GM12891 (cell line): Measurements from ENCODE around the gene CMTR1.
A peak's percentile ranks its signal among the peaks of the same experiment; 100 is the strongest.

Source experiments
- DNase-seq: peaks from one replicate; pipeline ENCODE4 v3.0.0; 2011; ENCODE audit warnings: low spot score; ENCODE audit not compliant: insufficient read length
- FAIRE-seq: peaks from 2 replicates; lab custom pipeline; 2011; peaks lifted over from hg19 to GRCh38; lab: Jason Lieb, UNC
- PAX5 ChIP-seq: IDR thresholded peaks from 2 replicates; pipeline ENCODE4 v1.6.1; 2011; ENCODE audit warnings: low read length, moderate library complexity, mild to moderate bottlenecking; ENCODE audit not compliant: insufficient read depth, severe bottlenecking
- POLR2A ChIP-seq: IDR thresholded peaks from 2 replicates; pipeline ENCODE4 v1.6.1; 2011; ENCODE audit warnings: low read depth, low read length, control low read depth
- POLR2AphosphoS5 ChIP-seq: IDR thresholded peaks from 2 replicates; pipeline ENCODE4 v1.6.1; 2011; ENCODE audit warnings: low read depth, low read length, control low read depth
- POU2F2 ChIP-seq: IDR thresholded peaks from 2 replicates; pipeline ENCODE4 v1.6.1; 2011; ENCODE audit warnings: low read depth, mild to moderate bottlenecking, control low read depth, low read length, moderate library complexity
- SPI1 ChIP-seq: IDR thresholded peaks from 2 replicates; pipeline ENCODE4 v1.6.1; 2011; ENCODE audit warnings: low read depth, low read length, control low read depth
- TAF1 ChIP-seq: IDR thresholded peaks from 2 replicates; pipeline ENCODE4 v1.6.1; 2011; ENCODE audit warnings: low read depth, low read length, control low read depth

CMTR1 gene

GRCh38 chr6:37516076-37516919, 83.3 kb downstream of the CMTR1 start:
- DNase-seq: peak; percentile 54
- FAIRE-seq: peak; percentile 85
- no peak for TF ChIP-seq SPI1
- no peak for TF ChIP-seq POLR2A
- no peak for TF ChIP-seq TAF1
- no peak for TF ChIP-seq PAX5
- TF ChIP-seq POU2F2: no peak; the same call in 1 of the 2 replicates
- TF ChIP-seq POLR2AphosphoS5: no peak

- DNase-seq (no peak), FAIRE-seq (no peak)
- TF ChIP-seq POLR2AphosphoS5 (no peak), TAF1 (no peak)
These were observed 83.9 kb downstream of the CMTR1 start for GRCh38 chr6:37516920-37517405.

- FAIRE-seq: no peak
These were observed 84.4 kb downstream of the CMTR1 start for GRCh38 chr6:37517411-37517812.

DNA sequence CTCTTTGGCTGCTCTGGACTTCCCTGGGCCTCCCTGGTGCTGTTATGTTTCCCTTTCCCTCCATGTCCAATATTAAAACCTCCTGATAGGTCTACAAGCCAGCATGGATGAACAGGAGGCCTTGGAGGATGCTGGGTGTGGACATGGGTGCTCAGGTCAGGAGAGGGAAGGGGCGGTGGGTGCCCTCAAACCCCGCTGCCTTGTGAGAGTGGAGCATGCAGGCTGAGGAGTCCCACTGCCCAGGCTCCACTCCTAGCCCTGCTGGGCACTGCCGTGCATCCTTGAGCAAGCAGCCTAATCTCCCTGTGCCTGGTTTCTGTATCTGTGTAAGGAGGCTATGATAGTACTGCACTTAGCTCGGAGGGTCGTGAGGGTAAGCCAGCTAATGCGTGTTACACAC, 85.1 kb downstream of the CMTR1 start:
- FAIRE-seq (no peak), DNase-seq (no peak)
- TF ChIP-seq POLR2A (no peak), POU2F2 (no peak), POLR2AphosphoS5 (no peak), SPI1 (no peak), PAX5 (no peak), TAF1 (no peak)

More at GRCh38 chr6:37517411-37517812, 84.4 kb downstream of the CMTR1 start:
- DNase-seq: no peak
- TF ChIP-seq TAF1: no peak
- TF ChIP-seq PAX5: no peak
- no peak for TF ChIP-seq POLR2A
- no peak for TF ChIP-seq POU2F2
- no peak for TF ChIP-seq POLR2AphosphoS5
- no peak for TF ChIP-seq SPI1

- no peak for DNase-seq
- no peak for FAIRE-seq
- no peak for TF ChIP-seq TAF1
- no peak for TF ChIP-seq POU2F2
These were observed 86.4 kb downstream of the CMTR1 start for GRCh38 chr6:37519461-37519860.

DNA sequence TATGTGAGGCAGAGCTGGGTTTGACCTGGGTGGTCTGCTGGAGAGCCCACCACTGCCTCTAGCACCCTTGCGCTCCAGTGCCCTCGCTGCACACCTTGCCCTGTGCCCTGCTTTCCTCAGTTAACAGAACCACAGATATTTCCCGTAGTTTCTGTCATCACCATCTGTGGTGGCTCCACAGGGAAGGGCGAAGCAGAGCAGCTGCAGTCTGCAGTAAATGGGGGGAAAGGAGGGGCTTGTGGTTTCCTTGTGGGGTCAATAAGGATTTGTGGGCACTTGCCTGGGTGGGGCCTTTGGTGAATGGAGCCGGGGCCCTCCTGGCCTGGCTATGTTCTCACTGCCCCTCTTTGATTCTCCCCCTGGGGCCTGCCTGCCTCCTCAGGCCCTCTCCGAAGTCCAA, 87.9 kb downstream of the CMTR1 start:
- FAIRE-seq (peak; percentile 31), DNase-seq (no peak)
- TF ChIP-seq POLR2A (no peak), POU2F2 (no peak), TAF1 (no peak), SPI1 (no peak), PAX5 (no peak), POLR2AphosphoS5 (no peak)

- TF ChIP-seq PAX5: no peak
- TF ChIP-seq POLR2AphosphoS5: no peak
- no peak for TF ChIP-seq POLR2A
- no peak for TF ChIP-seq TAF1
- TF ChIP-seq SPI1: no peak
- TF ChIP-seq POU2F2: no peak
- DNase-seq (no peak), FAIRE-seq (peak; percentile 50)
These were observed 88.7 kb downstream of the CMTR1 start for GRCh38 chr6:37521674-37522073.

GRCh38 chr6:37522836-37523235, 89.8 kb downstream of the CMTR1 start:
- TF ChIP-seq POLR2A: no peak
- TF ChIP-seq POLR2AphosphoS5: no peak
- TF ChIP-seq TAF1: no peak
- no peak for TF ChIP-seq PAX5
- TF ChIP-seq SPI1: no peak
- no peak for TF ChIP-seq POU2F2
- no peak for DNase-seq
- FAIRE-seq: no peak

DNA sequence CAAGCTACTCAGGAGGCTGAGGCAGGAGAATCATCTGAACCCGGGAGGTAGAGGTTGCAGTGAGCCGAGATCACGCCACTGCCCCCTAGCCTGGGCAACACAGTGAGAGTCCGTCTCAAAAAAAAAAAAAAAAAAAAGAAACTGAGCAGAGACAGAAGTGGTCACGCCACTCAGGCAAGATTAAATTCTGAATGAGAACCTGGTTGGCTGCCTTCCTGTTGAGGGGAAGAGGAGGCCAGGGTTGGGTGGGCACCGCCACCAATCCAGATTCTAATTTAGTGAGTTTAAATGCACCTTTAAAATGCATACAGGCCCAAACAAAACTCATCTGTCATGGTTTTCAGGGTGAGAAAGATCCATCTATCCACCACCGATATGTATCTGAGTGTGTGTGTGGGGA, 90.4 kb downstream of the CMTR1 start:
- FAIRE-seq (no peak), DNase-seq (no peak)
- TF ChIP-seq POLR2AphosphoS5 (no peak), PAX5 (no peak), SPI1 (no peak)

GRCh38 chr6:37524025-37524969, 91.3 kb downstream of the CMTR1 start:
- FAIRE-seq (peak; percentile 66), DNase-seq (no peak)
- no peak for TF ChIP-seq POLR2AphosphoS5
- TF ChIP-seq POLR2A: no peak
